Suppressor macrophage (primary cell): ENCODE data around the gene SRGAP3.

ENCODE experiments used
- DNase-seq, 4 experiments: peaks; one replicate each; pipeline ENCODE4 v3.0.0-alpha.2; 2020 to 2022

SRGAP3 gene

GRCh38 chr3:9008550-9009255, 240.7 kb downstream of the SRGAP3 start:
- DNase-seq: no peak

- DNase-seq: no peak
Observed at GRCh38 chr3:9007928-9008327, 241.5 kb downstream of the SRGAP3 start.

- no peak for DNase-seq
Observed at GRCh38 chr3:9007213-9007612, 242.2 kb downstream of the SRGAP3 start.

- no peak for DNase-seq
Observed at GRCh38 chr3:9000041-9000440, 249.4 kb downstream of the SRGAP3 start.

GRCh38 chr3:8997151-8997550, 252.3 kb downstream of the SRGAP3 start:
- no peak for DNase-seq

GRCh38 chr3:8996681-8997121, 252.7 kb downstream of the SRGAP3 start:
- DNase-seq: no peak

GRCh38 chr3:8996216-8996615, 253.2 kb downstream of the SRGAP3 start:
- DNase-seq: no peak

GRCh38 chr3:8994226-8994625, 255.2 kb downstream of the SRGAP3 start:
- DNase-seq: no peak

- no peak for DNase-seq
Observed at GRCh38 chr3:8993331-8993730, 256.1 kb downstream of the SRGAP3 start.

GRCh38 chr3:8992854-8993253, 256.6 kb downstream of the SRGAP3 start:
- DNase-seq: no peak

GRCh38 chr3:8992199-8992598, 257.2 kb downstream of the SRGAP3 start:
- no peak for DNase-seq

- no peak for DNase-seq
Observed at GRCh38 chr3:8990266-8991215, 258.9 kb downstream of the SRGAP3 start.

GRCh38 chr3:8988791-8989558, 260.5 kb downstream of the SRGAP3 start:
- no peak for DNase-seq

GRCh38 chr3:8988384-8988655, 261.1 kb downstream of the SRGAP3 start:
- no peak for DNase-seq

- DNase-seq: peak; percentile 80 to 84 (median 83)
Observed at GRCh38 chr3:8987645-8988383, 261.6 kb downstream of the SRGAP3 start.

- DNase-seq: no peak
Observed at GRCh38 chr3:8987226-8987625, 262.2 kb downstream of the SRGAP3 start.

- no peak for DNase-seq
Observed at GRCh38 chr3:8986741-8987140, 262.7 kb downstream of the SRGAP3 start.

GRCh38 chr3:8985876-8986275, 263.6 kb downstream of the SRGAP3 start:
- no peak for DNase-seq

- DNase-seq: no peak
Observed at GRCh38 chr3:8985411-8985831, 264.0 kb downstream of the SRGAP3 start.

GRCh38 chr3:8984526-8984925, 264.9 kb downstream of the SRGAP3 start:
- no peak for DNase-seq

GRCh38 chr3:8984081-8984480, 265.4 kb downstream of the SRGAP3 start:
- no peak for DNase-seq

GRCh38 chr3:8983591-8983990, 265.9 kb downstream of the SRGAP3 start:
- no peak for DNase-seq
